ENCODE measurements around the gene SYNE1.
"Not testable (repeated sequence)": the region's sequence is repeated elsewhere in the genome, so short reads cannot be mapped to it uniquely, and the experiment has no call there.

Gene SYNE1

DNA sequence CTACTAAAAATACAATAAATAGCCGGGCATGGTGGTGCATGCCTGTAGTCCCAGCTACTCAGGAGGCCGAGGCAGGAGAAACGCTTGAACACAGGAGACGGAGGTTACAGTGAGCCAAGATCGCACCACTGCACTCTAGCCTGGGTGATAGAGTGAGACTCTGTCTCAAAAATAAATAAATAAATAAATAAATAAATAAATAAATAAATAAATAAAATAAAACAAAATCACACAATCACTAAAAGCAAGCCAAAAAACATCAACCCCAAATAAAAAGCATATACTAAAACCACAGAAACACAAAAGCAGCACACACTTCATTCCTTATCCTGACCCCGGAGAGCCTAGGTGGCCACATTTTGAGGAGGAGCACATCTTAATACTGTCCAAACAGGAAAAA is 498.8 kb downstream of the SYNE1 start:
- DNase-seq (ENCODE audit: low spot score): not testable (repeated sequence)

GRCh38 chr6:152136449-152136825 is 500.7 kb downstream of the SYNE1 start:
- no peak for DNase-seq (ENCODE audit: low spot score)

GRCh38 chr6:152135755-152136448 is 501.3 kb downstream of the SYNE1 start:
- DNase-seq (ENCODE audit: low spot score): no peak

GRCh38 chr6:152130441-152130840 is 506.7 kb downstream of the SYNE1 start:
- DNase-seq (ENCODE audit: low spot score): no peak

GRCh38 chr6:152129691-152130151 is 507.4 kb downstream of the SYNE1 start:
- DNase-seq (ENCODE audit: low spot score): no peak

DNA sequence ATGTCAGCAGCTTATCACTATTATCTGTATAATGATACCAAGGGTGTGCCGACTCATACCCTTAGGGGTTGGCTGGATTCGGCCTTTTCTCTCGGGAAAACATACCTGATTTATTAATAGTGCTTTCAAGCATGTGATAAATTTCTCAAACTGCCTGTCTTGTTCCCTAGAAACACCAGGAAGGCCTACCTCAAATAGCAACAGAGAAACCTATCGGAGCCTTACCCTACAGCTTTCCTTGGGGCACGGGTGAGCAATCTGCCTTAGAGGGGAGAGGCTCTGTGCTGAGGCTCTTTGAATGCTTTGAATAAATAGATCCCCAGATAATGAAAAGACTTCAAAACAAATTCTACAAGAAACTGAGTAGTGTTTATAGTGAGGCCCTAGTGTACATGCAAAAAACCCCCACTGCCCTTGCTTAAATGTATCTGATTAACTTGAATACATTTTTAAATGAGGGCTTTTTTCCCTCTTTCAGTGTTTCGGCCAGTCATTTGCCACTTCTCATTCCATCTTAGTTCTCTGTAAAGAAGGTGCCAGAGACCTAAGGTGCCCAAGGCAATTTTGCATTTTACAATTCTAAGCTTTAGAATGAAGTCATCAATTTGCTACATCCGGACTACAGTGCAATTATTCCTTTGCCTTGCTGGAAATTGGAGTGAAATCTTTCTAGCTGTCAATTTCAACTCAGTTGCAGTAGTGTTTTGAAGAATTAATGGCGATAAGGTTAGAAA is 509.6 kb downstream of the SYNE1 start:
- DNase-seq (ENCODE audit: low spot score): no peak

DNA sequence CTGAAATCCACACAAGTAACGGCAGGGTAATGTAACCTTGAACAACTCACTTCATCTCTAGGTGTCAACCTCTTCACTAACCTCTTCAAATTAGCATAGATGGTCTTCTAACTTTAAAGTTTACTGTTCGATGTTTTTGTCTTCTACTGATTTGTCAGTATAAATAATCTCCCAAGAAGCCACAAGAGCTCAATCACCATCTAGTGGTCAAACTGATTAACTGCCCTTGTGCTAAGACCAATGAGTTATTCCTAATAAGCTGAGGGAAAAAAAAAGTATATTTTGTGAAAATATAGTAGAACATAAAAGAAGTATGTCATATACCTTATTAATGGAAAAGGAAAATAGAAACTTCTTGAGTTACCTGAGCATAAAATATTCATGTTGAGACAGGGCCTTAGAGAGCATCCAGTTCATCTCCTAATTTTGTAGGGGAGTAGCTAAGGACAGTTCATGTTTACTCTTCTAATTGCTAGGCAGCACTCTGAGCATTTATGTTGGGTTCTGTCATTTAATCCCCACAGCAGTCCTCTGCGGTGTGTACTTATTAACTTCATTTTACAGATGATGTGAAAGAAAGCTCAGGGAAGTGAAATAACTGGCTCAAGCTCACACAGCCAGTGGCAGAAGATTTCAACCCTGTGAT is 512.6 kb downstream of the SYNE1 start:
- DNase-seq (ENCODE audit: low spot score): no peak

- DNase-seq (ENCODE audit: low spot score): no peak
Measured at GRCh38 chr6:152123076-152123475, 514.1 kb downstream of the SYNE1 start.

GRCh38 chr6:152122434-152122833 is 514.7 kb downstream of the SYNE1 start:
- no peak for DNase-seq (ENCODE audit: low spot score)

DNA sequence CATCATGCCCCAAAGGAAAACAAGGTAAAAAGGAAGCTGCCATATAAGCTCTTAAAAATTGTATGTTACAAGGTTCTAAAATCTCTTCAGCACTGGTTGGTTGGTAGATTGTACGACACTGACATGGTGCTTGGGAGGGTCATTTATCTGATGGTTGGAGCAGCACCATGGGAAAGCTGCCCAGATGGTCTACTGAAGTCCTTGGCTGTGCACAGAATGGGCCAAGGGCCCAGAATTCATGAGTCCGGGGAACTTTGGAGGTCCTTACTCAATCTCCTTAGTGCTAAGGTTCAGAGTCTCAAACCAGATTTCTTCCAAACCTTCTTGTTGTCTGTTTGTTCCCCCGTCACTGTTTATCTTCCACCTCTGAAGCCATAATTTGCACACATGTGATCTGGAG is 515.3 kb downstream of the SYNE1 start:
- no peak for DNase-seq (ENCODE audit: low spot score)

- DNase-seq (ENCODE audit: low spot score): no peak
Measured at GRCh38 chr6:152119831-152120230, 517.3 kb downstream of the SYNE1 start.

DNA sequence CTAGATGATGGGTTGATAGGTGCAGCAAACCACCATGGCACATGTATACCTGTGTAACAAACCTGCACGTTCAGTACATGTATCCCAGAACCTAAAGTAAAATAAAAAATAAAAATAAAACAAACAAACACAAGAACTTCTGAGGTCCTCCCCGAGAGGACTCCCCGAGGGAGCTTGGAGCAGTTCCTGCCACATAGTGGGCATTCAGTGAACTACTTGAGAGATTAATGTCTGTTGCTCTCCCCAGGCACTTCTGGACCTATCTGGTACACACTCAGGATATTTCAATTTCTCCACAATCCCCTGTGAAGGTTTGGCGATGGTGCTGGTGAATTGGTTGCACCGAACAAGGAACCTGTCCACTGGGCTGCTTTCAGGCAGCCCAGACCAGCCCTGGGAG is 518.5 kb downstream of the SYNE1 start:
- DNase-seq (ENCODE audit: low spot score): no peak

DNA sequence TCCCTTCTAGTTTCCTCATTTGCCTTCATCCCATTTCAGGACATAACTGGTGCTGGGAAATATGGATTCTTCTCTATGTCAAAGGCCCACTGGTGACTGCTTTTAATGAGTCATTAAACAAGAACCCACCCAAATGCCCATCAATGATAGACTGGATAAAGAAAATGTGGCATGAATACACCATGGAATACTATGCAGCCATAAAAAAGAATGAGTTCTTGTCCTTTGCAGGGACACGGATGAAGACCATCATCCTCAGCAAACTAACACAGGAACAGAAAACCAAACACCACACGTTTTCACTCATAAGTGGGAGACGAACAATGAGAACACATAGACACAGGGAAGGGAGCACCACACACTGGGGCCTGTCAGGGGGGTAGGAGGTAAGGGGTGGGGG is 518.9 kb downstream of the SYNE1 start:
- no peak for DNase-seq (ENCODE audit: low spot score)

GRCh38 chr6:152117156-152118133 is 519.7 kb downstream of the SYNE1 start:
- DNase-seq (ENCODE audit: low spot score): no peak

GRCh38 chr6:152112491-152113261 is 524.5 kb downstream of the SYNE1 start:
- no peak for DNase-seq (ENCODE audit: low spot score)

DNA sequence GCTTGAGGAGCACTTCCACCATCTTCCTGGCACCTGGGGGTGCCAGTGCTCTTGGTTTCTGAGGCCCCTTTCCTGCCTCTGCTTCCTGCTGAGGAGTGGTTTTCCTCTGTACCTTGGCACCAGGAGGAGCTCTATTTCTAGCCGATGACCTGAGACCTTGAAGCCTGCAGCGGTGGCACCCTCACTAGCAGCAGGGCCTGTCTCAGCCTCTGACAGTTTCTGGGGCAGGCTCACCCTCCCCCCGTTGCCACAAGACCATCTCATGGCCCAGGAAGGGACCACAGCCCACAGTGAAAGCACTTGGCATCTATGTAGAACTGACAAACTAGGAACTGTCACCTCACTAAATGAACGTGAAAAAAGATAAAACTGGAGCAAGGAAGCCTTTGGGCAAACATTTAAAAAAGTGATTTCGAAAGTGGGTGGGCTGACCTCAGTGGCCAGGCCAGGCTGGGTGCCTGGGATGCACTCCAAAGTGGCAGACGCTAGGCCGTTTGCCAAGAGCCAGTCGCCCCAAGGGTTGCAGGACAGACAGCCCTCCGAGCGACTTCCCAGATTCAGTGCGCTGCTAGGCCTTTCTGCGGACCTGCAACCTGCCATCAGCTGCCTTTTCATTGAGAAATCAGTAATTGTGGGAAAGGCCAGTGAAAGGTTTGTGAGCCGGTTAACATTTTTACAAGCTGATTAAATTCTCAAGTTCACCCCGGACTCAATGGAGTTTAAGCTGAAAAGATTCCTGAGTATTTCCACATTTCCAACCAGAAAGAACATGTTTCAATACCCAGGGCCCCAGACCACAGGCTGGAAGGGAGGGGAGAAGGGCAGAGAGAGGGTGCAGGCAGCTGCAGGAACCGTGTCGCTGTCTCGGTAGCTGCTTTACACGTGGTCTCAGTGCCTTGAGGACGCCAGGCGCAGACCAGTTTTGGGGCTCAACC is 526.0 kb downstream of the SYNE1 start:
- DNase-seq (ENCODE audit: low spot score): no peak

GRCh38 chr6:152107973-152108372 is 529.2 kb downstream of the SYNE1 start:
- DNase-seq (ENCODE audit: low spot score): no peak

DNA sequence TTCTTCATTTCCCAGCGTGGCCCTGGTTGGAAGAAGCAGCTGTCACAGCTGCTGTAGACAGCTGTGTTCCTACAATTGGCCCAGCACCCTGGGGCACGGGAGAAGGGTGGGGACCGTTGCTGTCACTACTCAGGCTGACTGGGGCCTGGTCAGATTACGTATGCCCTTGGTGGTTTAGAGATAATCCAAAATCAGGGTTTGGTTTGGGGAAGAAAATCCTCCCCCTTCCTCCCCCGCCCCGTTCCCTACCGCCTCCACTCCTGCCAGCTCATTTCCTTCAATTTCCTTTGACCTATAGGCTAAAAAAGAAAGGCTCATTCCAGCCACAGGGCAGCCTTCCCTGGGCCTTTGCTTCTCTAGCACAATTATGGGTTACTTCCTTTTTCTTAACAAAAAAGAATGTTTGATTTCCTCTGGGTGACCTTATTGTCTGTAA is 537.0 kb downstream of the SYNE1 start:
- DNase-seq (ENCODE audit: low spot score): no peak

DNA sequence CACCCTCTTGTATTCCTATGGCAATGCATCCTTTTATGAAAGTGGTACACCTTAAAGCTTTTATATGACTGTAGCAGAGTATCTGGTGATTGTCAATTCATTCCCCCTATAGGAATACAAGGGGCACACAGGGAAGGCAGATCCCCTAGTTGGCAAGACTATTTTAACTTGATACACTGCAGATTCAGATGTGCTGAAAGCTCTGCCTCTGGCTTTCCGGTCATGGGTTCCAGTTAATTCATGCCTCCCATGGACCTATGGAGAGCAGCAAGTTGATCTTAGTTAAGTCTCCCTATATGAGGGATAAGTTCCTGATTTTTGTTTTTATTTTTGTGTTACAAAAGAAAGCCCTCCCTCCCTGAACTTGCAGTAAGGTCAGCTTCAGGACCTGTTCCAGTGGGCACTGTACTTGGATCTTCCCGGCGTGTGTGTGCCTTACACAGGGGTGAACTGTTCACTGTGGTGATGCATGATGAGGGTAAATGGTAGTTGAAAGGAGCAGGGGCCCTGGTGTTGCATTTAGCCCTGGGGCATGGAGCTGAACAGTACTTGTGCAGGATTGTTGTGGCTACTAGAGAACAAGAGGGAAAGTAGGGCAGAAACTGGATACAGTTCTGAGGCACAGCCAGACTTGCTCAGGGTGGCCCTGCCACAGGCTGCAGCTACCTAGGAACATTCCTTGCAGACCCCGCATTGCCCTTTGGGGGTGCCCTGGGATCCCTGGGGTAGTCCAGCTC is 537.5 kb downstream of the SYNE1 start:
- no peak for DNase-seq (ENCODE audit: low spot score)
